Smooth muscle cell (in vitro differentiated cells): ENCODE measurements around the gene RAD52. TPM values are rescaled to one million over a fixed set of nuclear protein-coding genes. Genes with fewer than 3 reads are reported as not detected.

Experiments used
- DNase-seq: peaks from one replicate; lab custom pipeline; 2025; ENCODE audit not compliant: unreplicated experiment; lab: John Stamatoyannopoulos, UW
- H2AFZ ChIP-seq: fragments of 200-600 bp; sonication (generic); 2 replicates; pipeline ENCODE4 v1.6.0; 2016; ENCODE audit warnings: antibody characterized with exemption, low read depth, mild to moderate bottlenecking
- H3F3A ChIP-seq: fragments of 200-600 bp; sonication (generic); 2 replicates; pipeline ENCODE4 v1.6.0; 2017; ENCODE audit warnings: antibody characterized with exemption, low read depth
- H3K27ac ChIP-seq: fragments of 200-600 bp; sonication (generic); 2 replicates; pipeline ENCODE4 v1.5.1; 2016; ENCODE audit warnings: low read depth, mild to moderate bottlenecking
- H3K27me3 ChIP-seq: fragments of 200-600 bp; sonication (generic); 2 replicates; pipeline ENCODE4 v1.6.1; 2016; ENCODE audit warnings: low read depth, mild to moderate bottlenecking
- H3K36me3 ChIP-seq: fragments of 200-600 bp; sonication (generic); 2 replicates; pipeline ENCODE4 v1.5.1; 2016; ENCODE audit warnings: low read depth
- H3K4me1 ChIP-seq: fragments of 200-600 bp; sonication (generic); 2 replicates; pipeline ENCODE4 v1.5.1; 2016; ENCODE audit warnings: low read depth
- H3K4me2 ChIP-seq: fragments of 200-600 bp; sonication (generic); 2 replicates; pipeline ENCODE4 v1.6.0; 2016; ENCODE audit warnings: mild to moderate bottlenecking
- H3K4me3 ChIP-seq: fragments of 200-600 bp; sonication (generic); 2 replicates; pipeline ENCODE4 v1.5.1; 2016; ENCODE audit warnings: mild to moderate bottlenecking
- H3K79me2 ChIP-seq: fragments of 200-600 bp; sonication (generic); 2 replicates; pipeline ENCODE4 v1.6.0; 2016; ENCODE audit warnings: low read depth, mild to moderate bottlenecking
- H3K9ac ChIP-seq: fragments of 200-600 bp; sonication (generic); 2 replicates; pipeline ENCODE4 v1.6.0; 2016; ENCODE audit warnings: low read depth
- H3K9me3 ChIP-seq: fragments of 200-600 bp; sonication (generic); replicated peaks from 2 replicates; pipeline ENCODE4 v1.5.1; 2016; ENCODE audit warnings: low read depth
- H4K20me1 ChIP-seq: fragments of 200-600 bp; sonication (generic); 2 replicates; pipeline ENCODE4 v1.6.0; 2016; ENCODE audit warnings: low read depth
- CTCF ChIP-seq: fragments of 200-600 bp; sonication (generic); IDR thresholded peaks from 2 replicates; pipeline ENCODE4 v1.5.1; 2017; ENCODE audit warnings: borderline replicate concordance, mild to moderate bottlenecking, antibody characterized with exemption; ENCODE audit not compliant: insufficient read depth, poor library complexity, severe bottlenecking
- WGBS: methylation state at CpG from one replicate; pipeline ENCODE4 v1.1.7; 2016; ENCODE audit warnings: low lambda C conversion rate; 5-methylcytosine and 5-hydroxymethylcytosine counted together
- polyA plus RNA-seq: library from polyadenylated mRNA; unstranded; fragments of >200 nt; fragmentation: Nextera tagmentation; extraction: Ambion mirVana; gene quantifications from 2 replicates; pipeline ENCODE4 v1.2.1, GENCODE V29; 2016
- total RNA-seq: library from RNA; depleted of rRNA; stranded (reverse); fragments of >200 nt; gene quantifications from 2 replicates; pipeline ENCODE4 v1.2.3, GENCODE V29; 2014

The RAD52 gene
- total and polyA plus RNA-seq, 2 experiments from 2014 or later: 2.8 to 15.1 TPM

GRCh38 chr12:920676-921075 is 28.8 kb downstream of the RAD52 start:
- Histone ChIP-seq H3K27me3 (no peaks in the 10 kb centered on the region), H3F3A (no peaks in the 10 kb centered on the region), H3K9me3 (no peaks in the 10 kb centered on the region), H3K36me3 (no peaks in the 10 kb centered on the region), H3K4me3 (no peak overlapping the region), H3K4me1 (no peaks in the 10 kb centered on the region), H3K27ac (no peak overlapping the region), H3K9ac (no peak overlapping the region), H2AFZ (no peak overlapping the region), H3K4me2 (no peak overlapping the region), H4K20me1 (no peaks in the 10 kb centered on the region), H3K79me2 (no peaks in the 10 kb centered on the region)
- no peak for DNase-seq
- WGBS: 96% methylated on average over 1 of the region's 1 CpG
- no peak for TF ChIP-seq CTCF

DNA sequence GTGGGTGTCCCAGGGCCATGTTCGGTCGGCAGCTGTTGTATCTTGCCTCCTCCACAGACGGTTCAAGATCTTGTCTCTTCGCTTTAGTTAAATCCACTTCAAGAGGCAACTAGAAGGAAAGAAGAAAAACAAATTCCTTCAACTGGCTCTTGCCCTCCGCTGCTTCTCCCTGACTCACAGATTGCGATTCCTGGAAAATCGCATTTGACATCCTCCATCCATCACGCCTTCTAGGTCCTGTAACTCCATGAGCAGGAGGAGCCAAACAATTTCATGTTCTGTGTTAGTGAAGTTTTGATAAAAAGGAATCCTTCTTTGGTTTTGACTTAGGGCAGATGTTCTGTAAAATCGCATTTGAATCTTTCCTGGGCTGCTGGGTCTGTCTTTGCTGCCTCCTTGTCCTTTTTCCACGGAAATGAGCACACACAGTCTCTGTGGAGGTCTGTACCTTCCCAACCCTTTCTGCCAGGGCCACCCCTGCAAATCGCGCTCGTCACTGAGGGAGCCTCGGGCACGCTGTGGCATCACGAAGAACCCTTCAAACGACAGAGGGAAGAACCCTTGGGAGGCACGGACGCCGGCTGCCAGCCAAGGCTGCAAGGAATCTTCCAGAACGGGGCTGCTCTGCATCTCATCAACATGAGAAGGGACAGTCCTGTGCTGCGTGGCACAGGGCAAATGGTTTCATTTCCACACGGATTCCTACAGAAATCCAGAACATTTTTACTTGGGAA is 32.6 kb downstream of the RAD52 start:
- no peak overlapping the region for H3K4me3 ChIP-seq
- H3K27ac ChIP-seq: no peak overlapping the region
- H2AFZ ChIP-seq: no peak overlapping the region
- H4K20me1 ChIP-seq: no peaks in the 10 kb centered on the region
- H3K4me1 ChIP-seq: no peaks in the 10 kb centered on the region
- H3K27me3 ChIP-seq: no peaks in the 10 kb centered on the region
- 98% methylated on average over 23 of the region's 23 CpGs for WGBS
- no peaks in the 10 kb centered on the region for H3K9me3 ChIP-seq
- no peak for DNase-seq
- H3K9ac ChIP-seq: no peak overlapping the region
- peaks cover 3% of the 10 kb centered on the region for H3K36me3 ChIP-seq
- no peak for TF ChIP-seq CTCF
- no peaks in the 10 kb centered on the region for H3K79me2 ChIP-seq
- peaks cover 7% of the 10 kb centered on the region for H3F3A ChIP-seq
- H3K4me2 ChIP-seq: no peak overlapping the region

GRCh38 chr12:916240-916639 is 33.3 kb downstream of the RAD52 start:
- no peak for DNase-seq
- Histone ChIP-seq H3K27me3 (no peaks in the 10 kb centered on the region), H3F3A (peaks cover 7% of the 10 kb centered on the region), H2AFZ (no peak overlapping the region), H3K36me3 (peaks cover 4% of the 10 kb centered on the region), H3K27ac (no peak overlapping the region), H4K20me1 (no peaks in the 10 kb centered on the region), H3K4me2 (no peak overlapping the region), H3K4me1 (no peaks in the 10 kb centered on the region), H3K4me3 (no peak overlapping the region), H3K9ac (no peak overlapping the region), H3K9me3 (no peaks in the 10 kb centered on the region), H3K79me2 (no peaks in the 10 kb centered on the region)
- 98% methylated on average over 27 of the region's 27 CpGs for WGBS
- TF ChIP-seq CTCF: no peak

GRCh38 chr12:915090-915489 is 34.4 kb downstream of the RAD52 start:
- H3K9me3 ChIP-seq: no peaks in the 10 kb centered on the region
- WGBS: 89% methylated on average over 5 of the region's 5 CpGs
- no peaks in the 10 kb centered on the region for H3K4me1 ChIP-seq
- peaks cover 7% of the 10 kb centered on the region for H3F3A ChIP-seq
- peak overlapping the region; percentile 61 for H3K27ac ChIP-seq
- no peak for DNase-seq
- no peak overlapping the region for H2AFZ ChIP-seq
- H3K27me3 ChIP-seq: no peaks in the 10 kb centered on the region
- H3K9ac ChIP-seq: no peak overlapping the region
- TF ChIP-seq CTCF: no peak
- H3K79me2 ChIP-seq: no peaks in the 10 kb centered on the region
- H3K36me3 ChIP-seq: peaks cover 10% of the 10 kb centered on the region
- no peak overlapping the region for H3K4me2 ChIP-seq
- no peak overlapping the region for H3K4me3 ChIP-seq
- no peaks in the 10 kb centered on the region for H4K20me1 ChIP-seq
